ENCODE measurements around the gene ANTXR1.

DNA sequence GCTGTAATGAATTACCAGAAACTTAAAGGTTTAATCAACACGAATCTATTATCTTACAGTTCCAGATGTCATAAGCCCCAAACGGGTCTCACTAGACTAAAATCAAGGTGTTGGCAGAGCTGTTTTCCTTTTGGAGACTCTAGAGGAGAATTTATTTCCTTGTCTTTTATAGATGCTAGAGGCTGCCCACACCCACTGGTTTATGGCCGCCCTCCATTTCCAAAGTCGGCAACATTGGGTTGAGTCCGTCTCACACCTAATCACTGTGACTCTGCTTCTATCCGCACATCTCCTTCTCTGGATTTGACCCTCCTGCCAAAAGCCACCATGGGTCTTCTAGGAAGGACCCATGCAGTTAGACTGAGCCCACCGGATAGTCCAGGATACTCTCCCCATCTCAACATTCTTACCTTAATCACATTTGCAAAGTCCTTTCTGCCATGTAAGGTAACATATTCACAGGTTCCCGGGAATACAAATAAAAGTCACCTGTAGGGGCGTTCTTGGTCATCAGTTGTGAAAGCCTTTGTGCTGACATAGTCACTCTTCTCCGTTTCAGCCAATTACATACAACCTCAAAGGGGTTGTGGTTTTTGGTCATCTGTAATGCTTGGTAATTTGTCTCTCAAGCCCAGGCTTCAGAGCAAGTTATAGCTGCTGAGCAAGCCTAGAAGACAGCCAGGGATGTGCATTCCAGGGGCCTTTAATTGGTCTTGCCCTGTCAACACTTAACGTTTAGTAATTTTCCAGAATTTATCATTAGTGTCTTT, 179.4 kb downstream of the ANTXR1 start:
- TF ChIP-seq CTCF (IDR thresholded peaks at IDR 0.05), result no peak
- TF ChIP-seq POLR2A (IDR thresholded peaks at IDR 0.05), result no peak

All from uterus (tissue), 2 donors.